Left cardiac atrium (tissue), 4 donors: ENCODE results near the gene IL17REL. TPM values are rescaled to one million over a fixed set of nuclear protein-coding genes. Genes with fewer than 3 reads are reported as not detected.

Experiments
- ATAC-seq, 2 donors: fragments of 200-7000 bp; cut with Tn5 transposase; one replicate each; pipeline ENCODE4 v1.9.1; 2020; ENCODE audit warnings: mild to moderate bottlenecking in 2 of 2, moderate library complexity in 2 of 2
- DNase-seq: peaks from one replicate; pipeline ENCODE4 v3.0.0-alpha.2; 2020
- intact Hi-C, 2 donors: fragments of 100-400 bp; cut with DNase I; formaldehyde crosslinking; loops; one replicate each; pipeline versions ENCODE4 v1.14.1 to v1.15.1; 2022 to 2023
- long read RNA-seq: library from polyadenylated mRNA; unstranded; transcript quantifications from one replicate; pipeline ENCODE4 v2.0.0, GENCODE V29; 2021
- total RNA-seq, 2 donors: library from RNA; stranded (reverse); fragmentation: NEBNext Ultra II Directional; extraction: Animal tissue kit (Norgen Biotek cat#: 25700); gene quantifications; one replicate each; pipeline ENCODE4 v1.2.1, GENCODE V29; 2021
- donor health status: DM: no; HTN: yes; CAD: no.
- donor health status: DM: no; HTN: yes; CAD: no; lungs with severe emphysema.
- donor health status: DM: yes; HTN: yes; CAD: no.
- donor health status: Dilated cardiomyopathy.

Gene IL17REL
- total RNA-seq = not detected
- long read RNA-seq = 0 reads

DNA sequence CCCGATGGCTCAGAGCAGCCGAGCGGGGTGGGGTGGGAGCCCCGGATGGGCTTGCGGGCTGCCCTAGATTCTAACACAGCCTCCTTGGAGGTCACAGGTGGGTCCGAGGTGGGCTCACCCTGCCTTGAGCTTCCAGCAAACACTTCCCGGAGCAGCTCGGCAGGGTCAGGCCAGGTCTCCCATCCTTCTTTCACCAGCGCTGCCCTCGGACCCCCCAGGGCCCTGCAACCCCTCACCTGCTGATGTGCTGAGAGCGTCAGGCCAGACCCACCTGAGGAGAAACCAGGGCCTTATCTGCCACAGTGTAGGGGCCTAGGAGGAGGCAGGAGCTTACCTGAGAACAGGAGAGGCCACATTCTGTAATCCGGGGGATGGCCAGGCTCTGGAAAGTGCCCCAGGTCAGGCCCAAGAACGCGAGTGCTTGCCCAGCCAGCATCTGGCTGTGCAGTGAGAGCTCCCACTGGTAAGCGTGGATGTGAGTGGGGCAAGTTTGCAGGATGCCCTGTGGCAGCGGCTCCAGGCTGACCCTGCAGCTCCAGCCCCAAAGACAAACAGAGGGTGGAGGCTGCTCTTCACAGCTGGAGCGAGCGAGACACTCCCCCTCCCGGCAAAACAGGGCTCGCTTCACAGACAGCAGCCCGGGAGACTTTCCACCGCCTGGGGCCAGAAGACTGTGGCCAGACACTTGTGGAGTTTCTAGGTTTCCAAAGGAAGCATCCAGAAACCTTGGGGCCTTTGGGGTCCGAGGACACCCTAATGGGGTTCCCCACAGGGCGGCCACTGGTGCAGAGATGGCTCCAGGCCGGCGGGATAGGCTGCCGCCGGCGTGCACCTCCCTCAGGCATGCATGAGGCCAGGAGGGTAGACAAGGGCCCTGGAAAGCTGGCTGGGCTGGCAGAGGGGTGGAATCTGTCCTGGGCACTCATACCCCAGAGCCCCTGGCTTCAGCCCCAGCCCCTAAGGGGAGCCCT lies at the start of gene IL17REL:
Gene IL17REL (minus strand): TSS at position 555 of the 971 bp plus-strand sequence. CDS start 119 bp downstream, at position 436.
- no peak for DNase-seq
- intact Hi-C loops = no loop called here
- ATAC-seq = no peak

DNA sequence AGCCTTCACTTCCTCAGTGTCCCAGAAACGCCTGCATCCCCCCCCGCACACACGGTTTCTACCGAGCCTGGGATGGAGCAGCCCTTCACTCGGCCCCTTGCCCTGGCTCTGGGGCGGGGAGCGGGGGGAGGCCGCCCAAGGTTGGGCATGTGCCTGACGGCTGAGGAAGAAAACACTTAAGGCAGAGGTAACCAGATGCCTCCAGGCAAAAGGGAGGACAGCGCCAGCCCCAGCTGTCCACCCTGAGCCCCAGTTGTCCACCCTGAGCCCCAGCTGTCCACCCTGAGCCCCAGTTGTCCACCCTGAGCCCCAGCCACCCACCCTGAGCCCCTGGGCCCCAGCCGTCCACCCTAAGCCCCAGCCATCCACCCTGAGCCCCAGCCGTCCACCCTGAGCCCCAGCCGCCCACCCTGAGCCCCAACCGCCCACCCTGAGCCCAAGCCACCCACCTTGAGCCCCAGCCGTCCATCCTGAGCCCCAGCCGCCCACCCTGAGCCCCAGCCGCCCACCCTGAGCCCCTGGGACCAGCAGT lies 49.3 kb upstream of the IL17REL start:
- intact Hi-C loops = no loop called here
- ATAC-seq (no peak), DNase-seq (no peak)

GRCh38 chr22:50061141-50061823 lies 48.7 kb upstream of the IL17REL start:
- ATAC-seq = no peak
- intact Hi-C loops = no loop called here
- no peak for DNase-seq

- intact Hi-C loops = no loop called here
- no peak for ATAC-seq
- DNase-seq = no peak
Observed at GRCh38 chr22:50060441-50061140, 48.0 kb upstream of the IL17REL start.

DNA sequence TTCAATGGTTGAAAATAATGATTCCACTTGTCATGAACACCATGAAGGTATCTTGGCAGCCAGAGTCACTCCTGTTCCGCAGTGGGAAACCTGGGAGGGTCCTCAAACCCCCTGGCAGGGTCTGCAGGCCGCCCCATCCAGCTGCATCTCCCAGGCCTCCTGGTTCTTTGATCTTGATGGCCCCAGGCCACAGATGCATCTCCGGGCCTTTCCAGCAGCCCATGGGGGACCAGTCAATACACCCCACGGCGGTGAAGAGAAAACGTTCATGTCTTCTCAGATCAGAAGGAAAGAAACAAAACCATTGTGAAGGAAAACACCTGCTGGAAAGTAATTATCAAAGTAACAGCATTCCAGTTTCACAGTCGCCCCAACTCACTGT lies 47.3 kb upstream of the IL17REL start:
- intact Hi-C loops = no loop called here
- no peak for ATAC-seq
- no peak for DNase-seq

DNA sequence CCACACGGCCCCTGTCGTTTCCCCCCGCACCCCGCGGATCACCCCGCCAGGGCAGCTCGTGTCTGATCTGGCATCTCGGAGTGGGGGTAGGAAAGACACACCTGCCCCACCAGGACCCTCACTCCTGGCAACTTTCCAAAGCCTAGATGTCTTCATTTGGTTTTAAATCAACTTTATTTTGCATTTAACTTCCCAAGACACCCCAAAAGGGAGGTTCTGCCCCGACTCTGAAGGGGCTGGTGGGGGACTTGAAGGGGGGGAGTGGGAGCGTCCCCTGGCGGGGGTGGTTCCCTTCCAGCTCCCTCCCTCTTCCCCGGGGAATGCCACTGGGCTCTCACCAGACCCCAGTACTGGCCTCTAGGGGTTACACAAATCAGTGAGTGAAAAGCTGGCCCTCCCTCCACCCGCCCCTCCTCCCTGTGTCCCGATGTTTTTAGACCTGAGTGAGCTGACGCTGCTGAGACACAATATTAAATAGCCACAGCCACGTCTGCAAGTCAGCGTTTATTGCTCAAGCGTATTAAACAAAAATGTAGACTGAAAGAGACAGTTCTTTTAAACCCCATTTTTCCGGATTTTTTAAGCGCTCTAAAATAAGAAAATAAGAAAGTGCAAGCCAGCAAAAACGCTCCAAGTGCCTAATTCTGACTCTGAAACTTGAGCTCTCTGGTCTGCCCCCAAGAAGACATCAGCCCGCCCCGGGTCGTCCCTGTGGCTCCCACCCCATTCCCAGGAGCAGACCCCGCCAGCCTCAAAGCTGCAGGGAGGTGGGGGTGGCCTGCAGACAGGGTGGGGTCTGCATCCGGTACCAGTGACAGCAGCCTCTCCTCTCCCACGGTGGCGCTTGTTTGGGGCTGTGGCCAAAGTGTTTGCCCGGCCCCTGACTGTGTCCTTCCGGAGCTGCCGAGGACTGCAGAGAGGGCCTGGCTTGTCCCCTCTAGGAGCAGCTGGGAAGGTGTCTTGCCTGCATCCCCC lies 46.6 kb upstream of the IL17REL start:
- peak; percentile 14 to 64 for ATAC-seq
- intact Hi-C loops = no loop called here
- no peak for DNase-seq

GRCh38 chr22:50058061-50058905 lies 45.7 kb upstream of the IL17REL start, which contains the start of gene TTLL8:
TSS of gene TTLL8 (minus strand) at chr22:50058298.
- ATAC-seq = peak in 1 of 2 donors; percentile 29
- intact Hi-C loops = no loop called here
- no peak for DNase-seq

DNA sequence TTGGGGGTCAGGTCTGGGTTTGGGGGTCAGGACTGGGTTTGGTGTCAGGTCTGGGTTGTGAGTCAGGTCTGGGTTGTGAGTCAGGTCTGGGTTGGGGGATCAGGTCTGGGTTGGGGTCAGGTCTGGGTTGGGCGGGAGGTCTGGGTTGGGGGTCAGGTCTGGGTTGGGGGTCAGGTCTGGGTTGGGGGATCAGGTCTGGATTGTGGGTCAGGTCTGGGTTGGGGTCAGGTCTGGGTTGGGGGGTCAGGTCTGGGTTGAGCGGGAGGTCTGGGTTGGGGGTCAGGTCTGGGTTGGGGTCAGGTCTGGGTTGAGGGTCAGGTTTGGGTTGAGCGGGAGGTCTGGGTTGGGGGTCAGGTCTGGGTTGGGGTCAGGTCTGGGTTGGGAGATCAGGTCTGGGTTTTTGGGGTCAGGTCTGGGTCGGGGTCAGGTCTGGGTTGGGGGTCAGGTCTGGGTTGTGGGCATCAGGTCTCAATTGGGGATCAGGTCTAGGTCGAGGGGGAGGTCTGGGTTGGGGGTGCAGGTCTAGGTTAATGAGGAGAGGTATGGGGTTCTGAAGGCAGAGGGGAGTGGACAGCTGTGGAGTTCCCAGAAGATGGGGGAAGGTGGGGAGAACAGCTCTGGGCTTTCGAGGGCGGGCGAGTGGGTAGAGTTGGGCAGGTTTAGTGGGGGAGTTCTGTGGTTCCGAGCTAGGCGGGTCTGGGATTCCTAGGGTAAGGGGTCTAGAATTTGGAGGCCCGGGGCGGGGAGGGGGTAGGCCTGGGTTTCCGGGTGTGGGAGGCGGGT lies 44.9 kb upstream of the IL17REL start:
- no peak for ATAC-seq
- no peak for DNase-seq
- intact Hi-C loops = no loop called here

DNA sequence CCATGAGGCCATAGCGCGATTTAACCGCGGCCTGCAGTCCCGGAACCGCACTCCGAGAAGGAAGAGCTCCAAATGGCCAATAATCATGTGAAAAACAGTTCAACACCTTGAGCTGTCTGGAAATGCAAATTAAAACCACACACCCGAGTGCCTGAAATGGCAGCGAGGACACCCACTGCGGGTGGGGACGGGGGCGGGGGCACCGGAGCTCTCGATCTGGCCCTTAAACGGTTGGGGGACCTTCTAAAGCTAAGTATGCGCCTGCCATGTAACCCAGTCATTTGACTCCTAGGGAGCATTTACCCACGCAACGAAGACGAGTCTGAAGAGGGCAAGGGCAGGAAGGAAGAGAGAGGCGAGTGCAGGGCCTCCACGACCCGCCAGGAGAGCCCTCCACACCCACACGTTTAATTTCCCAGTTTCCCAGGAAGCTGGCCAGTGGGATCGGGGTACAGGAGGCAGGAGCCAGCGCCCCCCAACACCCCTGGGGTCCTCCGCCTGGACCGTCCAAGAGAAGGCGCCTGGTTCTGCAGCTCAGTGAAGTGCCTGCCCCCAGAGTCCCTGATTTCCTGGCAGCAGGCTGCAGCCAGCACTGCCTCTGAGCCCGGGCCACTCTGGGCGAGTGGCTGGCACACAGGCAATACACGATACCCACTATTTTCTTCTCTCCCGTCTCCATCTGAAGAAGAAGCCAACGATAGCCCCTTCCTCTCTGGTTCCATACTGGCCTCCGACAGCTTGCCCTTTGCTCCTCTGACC lies 43.8 kb upstream of the IL17REL start:
- no peak for DNase-seq
- no peak for ATAC-seq

DNA sequence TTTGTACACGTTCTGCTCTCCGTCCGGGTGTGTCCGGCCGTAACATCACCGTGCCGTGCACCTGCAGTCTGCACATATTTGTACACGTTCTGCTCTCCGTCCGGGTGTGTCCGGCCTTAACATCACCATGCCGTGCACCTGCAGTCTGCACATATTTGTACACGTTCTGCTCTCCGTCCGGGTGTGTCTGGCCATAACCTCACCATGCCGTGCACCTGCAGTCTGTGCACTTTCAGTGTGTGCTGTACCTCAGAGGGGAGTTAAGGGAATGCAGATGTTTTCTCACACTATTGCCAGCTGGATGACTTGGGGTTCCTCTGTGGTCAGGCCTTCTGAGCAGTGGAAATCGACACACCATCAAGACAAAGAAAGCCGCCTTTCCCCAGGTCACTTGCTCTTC lies 41.3 kb upstream of the IL17REL start:
- intact Hi-C loops = no loop called here
- ATAC-seq (no peak), DNase-seq (no peak)

More for the DNA sequence above, 43.8 kb upstream of the IL17REL start:
- intact Hi-C loops = no loop called here

- no peak for ATAC-seq
- intact Hi-C loops = no loop called here
- no peak for DNase-seq
Observed at GRCh38 chr22:50051930-50052329, 39.4 kb upstream of the IL17REL start.

GRCh38 chr22:50049299-50050195 lies 37.0 kb upstream of the IL17REL start:
- ATAC-seq (no peak), DNase-seq (peak; percentile 9)
- intact Hi-C loops = no loop called here

DNA sequence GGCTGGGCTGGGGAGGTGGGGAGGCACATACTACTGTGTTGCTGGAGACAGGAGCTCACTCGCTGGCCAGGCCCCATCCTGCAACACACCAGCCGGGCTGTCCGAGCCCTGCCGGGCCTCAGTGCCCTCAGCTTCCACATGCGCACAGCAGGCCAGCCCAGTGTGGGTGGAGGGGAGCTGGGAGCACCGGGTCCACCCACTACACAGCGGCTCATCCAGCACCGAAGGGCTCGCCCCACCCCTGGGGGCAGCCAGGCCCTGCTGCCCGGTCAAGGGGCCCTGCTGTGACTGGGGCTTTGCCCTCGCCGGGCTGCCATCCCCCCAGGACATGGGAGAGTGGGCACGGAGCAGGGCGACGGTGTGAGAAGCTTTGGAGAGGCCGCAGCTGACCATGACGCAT lies 36.3 kb upstream of the IL17REL start:
- DNase-seq (no peak), ATAC-seq (no peak)

GRCh38 chr22:50048061-50048765 lies 35.6 kb upstream of the IL17REL start:
- intact Hi-C loops = no loop called here
- no peak for DNase-seq
- no peak for ATAC-seq

More for the DNA sequence above, 36.3 kb upstream of the IL17REL start:
- intact Hi-C loops = no loop called here
